Amniotic epithelial cell (primary cell): Measurements from ENCODE around the gene TEX9.

Experiments
- DNase-seq: peaks from one replicate; pipeline ENCODE4 v3.0.0-alpha.2; 2010; ENCODE audit warnings: low read depth

Gene TEX9

DNA sequence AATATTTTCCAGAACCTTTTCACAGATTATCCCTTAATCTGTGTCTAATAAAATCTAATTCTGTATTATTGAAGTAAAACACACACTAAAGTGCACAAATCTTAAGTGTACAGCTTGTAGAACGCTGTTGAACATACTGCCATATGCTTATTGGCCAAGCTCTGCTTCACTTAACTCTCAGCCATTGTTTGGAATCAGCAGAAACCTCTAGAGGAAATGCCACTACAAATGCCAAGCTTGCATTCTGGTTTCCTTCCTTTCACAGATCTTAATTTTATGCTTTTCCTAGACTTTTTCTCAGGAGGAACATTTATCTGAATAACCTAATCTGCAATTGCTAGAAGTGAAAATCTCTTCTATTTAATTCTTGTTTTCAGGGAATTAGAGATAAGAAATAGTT, 89.6 kb downstream of the TEX9 start:
- DNase-seq = no peak

GRCh38 chr15:56456229-56456628, 91.0 kb downstream of the TEX9 start:
- DNase-seq = no peak

DNA sequence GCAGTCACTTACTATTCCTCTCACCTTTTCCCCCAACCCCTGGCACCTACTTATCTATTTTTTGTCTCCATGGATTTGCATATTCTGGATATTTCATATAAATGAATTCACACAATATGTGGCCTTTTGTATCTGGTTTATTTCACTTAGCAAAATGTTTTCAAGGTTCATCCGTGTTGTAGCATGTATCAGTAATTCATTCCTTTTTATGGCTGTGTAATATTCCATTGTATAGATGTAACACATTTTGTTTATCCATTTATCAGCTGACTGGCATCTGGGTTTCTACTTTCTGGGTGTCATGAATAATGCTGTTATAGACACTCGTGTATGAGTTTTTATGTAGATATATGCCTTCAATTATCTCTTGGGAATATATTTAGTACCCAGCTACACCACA, 93.9 kb downstream of the TEX9 start:
- DNase-seq = no peak

- DNase-seq = peak; percentile 6
These were observed 94.8 kb downstream of the TEX9 start for GRCh38 chr15:56460071-56460470.

DNA sequence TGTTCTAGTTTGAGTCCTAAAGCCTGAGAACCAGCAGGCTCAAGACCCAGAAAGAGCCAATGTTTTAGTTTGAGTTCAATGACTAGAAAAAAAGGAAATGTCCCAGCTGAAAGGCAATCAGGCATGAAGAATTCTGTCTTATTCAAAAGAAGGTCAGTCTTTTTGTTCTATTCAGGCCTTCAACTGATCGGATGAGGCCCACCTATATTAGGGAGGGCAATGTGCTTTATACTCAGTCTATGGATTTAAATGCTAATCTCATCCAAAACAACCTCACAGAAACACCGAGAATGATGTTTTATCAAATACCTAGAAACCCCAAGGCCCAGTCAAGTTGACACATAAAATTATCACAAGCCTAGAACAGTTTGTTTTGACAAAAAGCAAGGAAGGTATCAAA, 95.7 kb downstream of the TEX9 start:
- no peak for DNase-seq

DNA sequence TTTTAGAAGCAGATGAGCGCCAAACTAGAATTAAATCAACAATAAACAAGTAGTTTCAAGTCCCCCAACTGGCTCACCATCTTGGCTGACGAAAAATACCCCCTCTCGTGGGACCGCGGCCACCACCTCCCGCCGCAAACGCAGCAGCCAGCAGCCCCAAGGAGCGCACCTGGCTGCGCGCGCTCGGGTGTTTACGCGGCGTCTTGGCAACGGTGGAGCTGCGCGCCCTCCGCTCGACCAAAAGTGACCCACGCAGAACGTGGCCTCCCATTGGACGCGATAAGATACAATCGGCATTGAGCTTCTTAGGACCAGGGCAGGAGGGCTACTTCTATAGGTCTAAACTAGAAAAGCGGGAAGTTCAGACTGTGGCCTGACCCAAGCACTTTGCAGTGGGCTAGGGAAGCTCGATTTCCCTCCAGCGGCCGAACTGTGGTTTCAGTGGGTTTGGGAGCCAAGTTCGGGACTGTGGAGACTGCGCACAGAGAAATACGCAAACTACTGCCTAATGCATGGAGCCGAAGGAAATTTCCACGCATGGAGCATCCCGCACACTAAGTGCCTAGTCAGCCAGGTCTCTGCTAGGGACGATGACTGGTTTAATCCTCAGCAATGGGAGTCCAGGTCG, 99.8 kb downstream of the TEX9 start, which contains the start of gene MNS1:
MNS1 (minus strand) TSS at position 245 of the 628 bp plus-strand sequence; CDS start at position 80, 165 bp downstream.
- peak; percentile 96 for DNase-seq

- no peak for DNase-seq
These were observed 102.4 kb downstream of the TEX9 start for GRCh38 chr15:56467616-56468015.

- DNase-seq = peak; percentile 22
These were observed 103.2 kb downstream of the TEX9 start for GRCh38 chr15:56468401-56468800.

GRCh38 chr15:56469483-56469882, 104.3 kb downstream of the TEX9 start:
- DNase-seq = no peak

- DNase-seq = no peak
These were observed 106.3 kb downstream of the TEX9 start for GRCh38 chr15:56471440-56472069.

DNA sequence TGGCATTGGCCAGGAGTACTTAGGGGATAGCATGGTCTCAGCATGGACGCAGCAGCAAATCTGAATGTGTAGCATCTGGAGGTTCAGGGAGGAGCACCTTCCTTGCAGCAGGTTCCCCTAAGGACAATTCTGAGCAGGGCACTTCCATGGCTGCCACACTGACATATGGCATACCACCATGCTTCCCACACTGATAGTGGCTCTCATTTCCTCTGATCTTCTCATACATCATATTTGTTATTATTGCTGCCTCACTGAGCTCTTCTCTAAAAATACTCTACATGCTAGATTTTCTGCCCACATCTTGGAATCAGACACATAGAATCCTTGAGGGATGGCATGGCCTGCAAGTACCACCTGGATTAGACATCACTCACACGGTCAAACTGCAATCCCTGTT, 107.1 kb downstream of the TEX9 start:
- DNase-seq = no peak

DNA sequence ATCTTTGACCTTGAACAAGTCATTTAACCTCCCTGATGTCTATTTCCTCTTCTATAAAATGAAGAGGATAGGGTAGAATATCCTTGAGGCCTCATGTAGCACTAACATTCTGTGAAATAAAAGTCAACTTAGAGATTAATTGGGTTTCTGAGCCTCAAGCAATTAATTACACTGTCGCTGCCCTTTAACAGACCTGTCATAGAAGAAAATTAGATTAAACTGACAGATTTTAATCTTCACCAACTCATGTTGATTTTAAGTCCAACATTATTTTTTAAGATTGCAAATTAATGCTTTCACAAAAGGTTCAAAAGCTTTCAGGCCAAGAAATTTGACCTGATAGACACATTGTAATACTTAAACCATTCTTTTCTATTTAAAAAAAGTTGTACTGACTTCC, 107.8 kb downstream of the TEX9 start:
- DNase-seq = no peak

DNA sequence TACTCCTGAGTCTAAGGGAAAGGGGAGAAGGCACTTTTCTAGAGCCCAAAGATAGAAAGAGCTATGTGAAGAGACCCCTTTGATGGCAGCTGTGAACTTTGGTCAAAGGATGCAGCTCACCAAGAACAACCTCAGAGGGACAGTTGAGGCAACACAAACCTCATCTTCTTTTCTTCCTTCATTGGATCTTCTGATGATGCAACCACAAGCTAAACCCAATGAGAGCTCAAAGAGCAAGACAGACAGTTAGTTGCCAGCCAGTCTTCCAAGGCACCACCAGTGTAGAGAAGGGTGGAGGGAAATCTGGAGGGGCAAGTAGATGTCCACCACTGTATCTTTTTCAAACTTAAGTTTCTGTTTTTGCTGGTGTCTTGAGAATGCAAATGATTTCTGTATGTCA, 110.1 kb downstream of the TEX9 start:
- no peak for DNase-seq
